Right lobe of liver (tissue), 6 donors: ENCODE results near the gene DGKZ. TPM values are rescaled to one million over a fixed set of nuclear protein-coding genes. Genes with fewer than 3 reads are reported as not detected.
"Not testable (repeated sequence)": the region's sequence is repeated elsewhere in the genome, so short reads cannot be mapped to it uniquely, and the experiment has no call there.

Experiments used
- ATAC-seq, 4 donors: fragments of 200-7000 bp; cut with Tn5 transposase; one replicate each; pipeline ENCODE4 v1.9.1; 2020; ENCODE audit warnings: mild to moderate bottlenecking in 4 of 4, moderate library complexity in 4 of 4
- DNase-seq, 3 donors: peaks; one replicate each; pipeline ENCODE4 v3.0.0-alpha.2; 2020
- H3K27ac ChIP-seq, 3 donors: fragments of 200-600 bp; one replicate each; pipeline ENCODE4 v1.8.0; 2022
- H3K27me3 ChIP-seq, 2 donors: fragments of 200-600 bp; one replicate each; pipeline ENCODE4 v1.8.0; 2022
- H3K36me3 ChIP-seq, 4 donors: fragments of 200-600 bp; sonication (generic) in 1 of 4; one replicate each; pipeline versions ENCODE4 v1.5.1 to v1.8.0; 2017 to 2022; ENCODE audit warnings: control low read depth in 1 of 4
- H3K4me1 ChIP-seq, 4 donors: fragments of 200-600 bp; sonication (generic) in 1 of 4; one replicate each; pipeline versions ENCODE4 v1.5.1 to v1.8.0; 2017 to 2022; ENCODE audit warnings: control low read depth in 1 of 4
- H3K4me3 ChIP-seq, 3 donors: fragments of 200-600 bp; one replicate each; pipeline ENCODE4 v1.8.0; 2022
- H3K9me3 ChIP-seq, 4 donors: fragments of 200-600 bp; sonication (generic) in 1 of 4; one replicate each; pipeline versions ENCODE4 v1.5.1 to v1.8.0; 2017 to 2022; ENCODE audit warnings: control low read depth in 1 of 4
- POLR2A ChIP-seq: fragments of 450-650 bp; IDR thresholded peaks from one replicate; pipeline ENCODE4 v1.6.1; 2017; ENCODE audit warnings: antibody characterized with exemption, mild to moderate bottlenecking
- WGBS: methylation state at CpG from one replicate; pipeline ENCODE4 v1.1.6; 2018; ENCODE audit warnings: low coverage, low lambda C conversion rate; ENCODE audit not compliant: insufficient coverage; ENCODE audit errors: missing lambda C conversion rate; 5-methylcytosine and 5-hydroxymethylcytosine counted together
- intact Hi-C, 2 donors: fragments of 100-400 bp; cut with DNase I; formaldehyde crosslinking; loops; one replicate each; pipeline versions ENCODE4 v1.11.2 to v1.14.1; 2022
- total RNA-seq, 6 experiments: library from RNA; depleted of rRNA in 2 of 6; stranded (reverse); fragments of >200 nt in 2 of 6; fragmentation: NEBNext Ultra II Directional in 3 of 6; extraction: Animal tissue kit (Norgen Biotek cat#: 25700) in 3 of 6; gene quantifications; one replicate each; pipeline versions ENCODE4 v1.1.0 to v1.2.4, GENCODE V29; 2016 to 2023
- TF ChIP-seq, protein P1 (sequence below), 4 donors: fragments of 200-600 bp in 3 of 4; fragments of 450-650 bp in 1 of 4; IDR thresholded peaks; one replicate each; pipeline versions ENCODE4 v1.5.1 to v1.8.0; 2016 to 2022; ENCODE audit warnings: antibody characterized with exemption in 4 of 4, mild to moderate bottlenecking in 2 of 4
- donor health status: DM: no; HTN: yes; CAD: no.
- donor health status: DM: no; HTN: no; CAD: no.
- donor health status: DM: no; HTN: no; CAD: no.
- donor health status: DM: no; HTN: yes; CAD: no.
- donor health status: DM: no; HTN: yes; CAD: no.

DGKZ gene
- total RNA-seq, 6 experiments from 2014 or later = 10.7 to 57.9 (median 16.0) TPM

DNA sequence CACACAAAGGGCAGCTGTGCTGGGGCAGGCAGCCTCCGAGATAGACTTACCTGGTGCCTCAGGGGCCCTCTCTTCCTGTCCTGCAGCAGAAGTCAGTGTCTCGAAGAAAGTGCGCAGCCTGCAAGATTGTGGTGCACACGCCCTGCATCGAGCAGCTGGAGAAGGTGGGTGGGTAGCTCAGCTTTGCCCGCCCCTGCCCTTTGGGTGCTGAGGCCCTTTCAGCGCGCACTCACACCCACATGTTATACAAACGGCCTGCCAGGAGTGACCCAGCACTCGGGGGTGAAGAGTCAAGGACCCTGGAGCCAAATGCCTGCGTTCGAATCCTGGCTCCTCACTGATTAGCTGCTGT, 20.6 kb downstream of the DGKZ start:
- no CpG with 5 or more reads among the region's 12 CpGs for WGBS
- ATAC-seq (no peak), DNase-seq (peak in 1 of 3 donors; percentile 49)
- Histone ChIP-seq H3K36me3 (peaks cover 0 to 4% (median 0%) of the 10 kb centered on the region in 4 donors), H3K27ac (no peak overlapping the region), H3K9me3 (no peaks in the 10 kb centered on the region), H3K4me1 (no peaks in the 10 kb centered on the region), H3K4me3 (no peak overlapping the region), H3K27me3 (no peaks in the 10 kb centered on the region)
- intact Hi-C loops = no loop called here
- TF ChIP-seq, protein P1, sequence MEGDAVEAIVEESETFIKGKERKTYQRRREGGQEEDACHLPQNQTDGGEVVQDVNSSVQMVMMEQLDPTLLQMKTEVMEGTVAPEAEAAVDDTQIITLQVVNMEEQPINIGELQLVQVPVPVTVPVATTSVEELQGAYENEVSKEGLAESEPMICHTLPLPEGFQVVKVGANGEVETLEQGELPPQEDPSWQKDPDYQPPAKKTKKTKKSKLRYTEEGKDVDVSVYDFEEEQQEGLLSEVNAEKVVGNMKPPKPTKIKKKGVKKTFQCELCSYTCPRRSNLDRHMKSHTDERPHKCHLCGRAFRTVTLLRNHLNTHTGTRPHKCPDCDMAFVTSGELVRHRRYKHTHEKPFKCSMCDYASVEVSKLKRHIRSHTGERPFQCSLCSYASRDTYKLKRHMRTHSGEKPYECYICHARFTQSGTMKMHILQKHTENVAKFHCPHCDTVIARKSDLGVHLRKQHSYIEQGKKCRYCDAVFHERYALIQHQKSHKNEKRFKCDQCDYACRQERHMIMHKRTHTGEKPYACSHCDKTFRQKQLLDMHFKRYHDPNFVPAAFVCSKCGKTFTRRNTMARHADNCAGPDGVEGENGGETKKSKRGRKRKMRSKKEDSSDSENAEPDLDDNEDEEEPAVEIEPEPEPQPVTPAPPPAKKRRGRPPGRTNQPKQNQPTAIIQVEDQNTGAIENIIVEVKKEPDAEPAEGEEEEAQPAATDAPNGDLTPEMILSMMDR (IDR thresholded peaks at IDR 0.05) = peak in 1 of 4 donors; percentile 12
- no peak for TF ChIP-seq POLR2A

DNA sequence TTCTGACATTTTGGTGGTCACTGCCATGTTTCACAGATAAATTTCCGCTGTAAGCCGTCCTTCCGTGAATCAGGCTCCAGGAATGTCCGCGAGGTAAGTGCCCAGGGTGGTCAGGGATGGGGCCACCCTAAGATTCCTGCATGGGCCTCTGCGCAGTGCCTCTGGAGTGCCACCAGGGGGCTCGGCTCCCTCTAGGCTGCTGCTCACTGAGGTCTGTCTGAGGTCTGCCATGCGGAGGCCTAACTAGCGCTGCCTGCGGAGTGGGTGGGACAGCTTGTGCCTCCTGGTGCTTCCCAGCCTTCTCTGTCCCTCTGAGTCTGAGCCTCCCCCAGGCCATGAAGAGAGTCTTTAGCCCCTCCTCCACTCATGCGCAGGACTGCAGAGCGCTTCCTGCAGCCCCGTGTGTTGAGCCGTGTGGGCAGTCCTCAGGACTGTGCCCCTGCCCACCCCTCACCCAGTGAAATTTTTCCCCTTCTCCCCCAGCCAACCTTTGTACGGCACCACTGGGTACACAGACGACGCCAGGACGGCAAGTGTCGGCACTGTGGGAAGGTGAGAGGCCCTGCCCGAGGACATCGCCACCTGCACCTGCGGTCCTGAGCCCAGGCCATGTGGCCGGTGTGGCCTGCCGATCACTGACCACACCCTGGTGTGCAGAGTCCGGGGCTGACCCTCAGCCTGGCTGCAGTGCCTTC, 22.3 kb downstream of the DGKZ start:
- 75% methylated on average over 4 of the region's 25 CpGs for WGBS
- Histone ChIP-seq H3K36me3 (peaks cover 0 to 13% (median 8%) of the 10 kb centered on the region in 4 donors), H3K27ac (no peak overlapping the region)

DNA sequence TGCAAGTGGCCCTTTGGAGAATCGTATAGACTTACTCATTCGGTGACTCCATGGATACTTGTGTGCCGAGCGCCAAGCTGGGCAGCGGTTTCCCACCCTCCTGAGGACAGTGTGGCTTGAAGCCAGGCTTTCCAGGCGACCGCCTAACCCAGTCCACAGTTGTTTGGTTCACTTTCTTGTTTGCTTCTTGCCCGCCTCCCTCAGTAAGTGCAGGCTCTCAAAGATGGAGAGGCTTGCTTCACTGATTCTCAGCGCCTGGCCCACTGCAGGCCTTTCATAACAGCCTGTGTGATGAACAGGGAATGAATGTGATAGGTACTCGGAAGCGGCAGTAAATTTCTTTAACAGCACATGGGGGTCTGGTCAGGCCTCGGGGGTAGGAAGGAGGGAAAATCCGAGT, 23.0 kb downstream of the DGKZ start:
- no peaks in the 10 kb centered on the region for H3K9me3 ChIP-seq
- no peak overlapping the region for H3K4me3 ChIP-seq
- no peak for TF ChIP-seq POLR2A
- TF ChIP-seq, protein P1 (IDR thresholded peaks at IDR 0.05) = no peak
- WGBS = 95% methylated on average over 5 of the region's 13 CpGs
- H3K4me1 ChIP-seq = no peaks in the 10 kb centered on the region
- peaks cover 0 to 20% (median 12%) of the 10 kb centered on the region in 4 donors for H3K36me3 ChIP-seq
- intact Hi-C loops = no loop called here
- no peak for DNase-seq
- ATAC-seq = no peak
- H3K27ac ChIP-seq = no peak overlapping the region
- H3K27me3 ChIP-seq = no peaks in the 10 kb centered on the region

More for the DNA sequence above, 22.3 kb downstream of the DGKZ start:
- intact Hi-C loops = no loop called here
- TF ChIP-seq, protein P1 (IDR thresholded peaks at IDR 0.05) = peak; percentile 58 to 73 (median 70)
- no peak for TF ChIP-seq POLR2A
- peak in 2 of 3 donors; percentile 42 to 65 for DNase-seq
- H3K4me1 ChIP-seq = no peaks in the 10 kb centered on the region
- no peak overlapping the region for H3K4me3 ChIP-seq
- peak; percentile 53 to 74 (median 64) for ATAC-seq
- H3K9me3 ChIP-seq = no peaks in the 10 kb centered on the region
- H3K27me3 ChIP-seq = no peaks in the 10 kb centered on the region

DNA sequence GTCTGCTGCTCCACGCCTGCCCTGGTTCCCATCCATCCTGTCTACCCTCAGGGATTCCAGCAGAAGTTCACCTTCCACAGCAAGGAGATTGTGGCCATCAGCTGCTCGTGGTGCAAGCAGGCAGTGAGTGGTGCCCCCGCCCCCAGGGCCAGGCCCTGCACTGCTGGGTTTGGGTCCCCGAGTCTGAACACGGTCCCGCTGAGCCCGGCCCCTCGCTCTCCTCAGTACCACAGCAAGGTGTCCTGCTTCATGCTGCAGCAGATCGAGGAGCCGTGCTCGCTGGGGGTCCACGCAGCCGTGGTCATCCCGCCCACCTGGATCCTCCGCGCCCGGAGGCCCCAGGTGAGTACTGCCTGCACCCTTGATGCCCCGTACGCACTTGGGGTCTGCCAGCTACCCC, 24.0 kb downstream of the DGKZ start:
- intact Hi-C loops, H3K27me3 ChIP-seq, ATAC-seq, H3K9me3 ChIP-seq, H3K4me3 ChIP-seq, H3K4me1 ChIP-seq, H3K27ac ChIP-seq: not testable (repeated sequence)
- peaks cover 0 to 30% (median 16%) of the 10 kb centered on the region in 4 donors for H3K36me3 ChIP-seq
- 92% methylated on average over 7 of the region's 19 CpGs for WGBS
- peak in 1 of 3 donors; percentile 16 for DNase-seq

DNA sequence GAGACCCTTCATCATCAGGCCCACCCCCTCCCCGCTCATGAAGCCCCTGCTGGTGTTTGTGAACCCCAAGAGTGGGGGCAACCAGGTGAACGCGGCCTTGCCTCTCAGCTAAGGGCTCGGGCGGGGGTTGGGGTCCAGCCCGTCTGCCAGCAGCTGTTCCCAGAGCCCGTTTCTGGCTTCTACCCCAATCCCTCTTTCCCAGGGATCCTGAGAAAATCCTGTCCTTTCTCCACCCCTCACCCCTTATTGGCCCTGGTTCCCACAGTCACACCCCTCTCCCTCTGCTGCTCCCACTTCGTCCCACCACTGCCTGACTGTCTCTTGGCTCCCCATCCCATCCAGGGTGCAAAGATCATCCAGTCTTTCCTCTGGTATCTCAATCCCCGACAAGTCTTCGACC, 24.8 kb downstream of the DGKZ start:
- H3K27ac ChIP-seq = no peak overlapping the region
- no peak overlapping the region for H3K4me3 ChIP-seq
- no peaks in the 10 kb centered on the region for H3K27me3 ChIP-seq
- intact Hi-C loops = no loop called here
- TF ChIP-seq, protein P1 (IDR thresholded peaks at IDR 0.05) = no peak
- TF ChIP-seq POLR2A = no peak
- peaks cover 0 to 32% (median 16%) of the 10 kb centered on the region in 4 donors for H3K36me3 ChIP-seq
- no peaks in the 10 kb centered on the region for H3K9me3 ChIP-seq
- peak in 1 of 3 donors; percentile 14 for DNase-seq
- no peaks in the 10 kb centered on the region for H3K4me1 ChIP-seq
- 63% methylated on average over 4 of the region's 10 CpGs for WGBS
- ATAC-seq = no peak

DNA sequence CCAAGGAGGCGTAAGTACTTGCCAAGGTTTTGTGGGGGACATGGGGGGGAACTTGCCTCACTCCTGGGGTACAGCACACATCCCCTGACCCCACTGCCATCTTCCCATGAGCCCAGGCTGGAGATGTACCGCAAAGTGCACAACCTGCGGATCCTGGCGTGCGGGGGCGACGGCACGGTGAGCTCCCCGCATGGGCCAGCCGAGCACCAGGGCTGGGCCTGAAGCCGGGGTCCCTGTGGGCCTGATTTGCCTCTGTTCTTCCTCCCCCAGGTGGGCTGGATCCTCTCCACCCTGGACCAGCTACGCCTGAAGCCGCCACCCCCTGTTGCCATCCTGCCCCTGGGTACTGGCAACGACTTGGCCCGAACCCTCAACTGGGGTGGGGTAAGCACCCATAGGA, 25.2 kb downstream of the DGKZ start:
- ATAC-seq, H3K4me3 ChIP-seq, H3K27ac ChIP-seq, DNase-seq, H3K27me3 ChIP-seq, H3K4me1 ChIP-seq, H3K9me3 ChIP-seq, intact Hi-C loops: not testable (repeated sequence)
- H3K36me3 ChIP-seq = peaks cover 0 to 32% (median 16%) of the 10 kb centered on the region in 4 donors
- 83% methylated on average over 1 of the region's 15 CpGs for WGBS
